Activated naive CD4-positive, alpha-beta T cell treated with anti-CD3 and anti-CD28 coated beads, Interleukin-2, amount 10 ng/mL, durations not matched to agents 7 days and 5 days (primary cell): ENCODE data around the gene NUDT3.
"Not testable (repeated sequence)": the region's sequence is repeated elsewhere in the genome, so short reads cannot be mapped to it uniquely, and the experiment has no call there.

Experiments
- CTCF ChIA-PET: fragments of 350-600 bp; sonication (Branson Sonifier 250); formaldehyde crosslinking; loops from one replicate; lab custom pipeline; 2021; ENCODE audit warnings: antibody characterized with exemption; lab: Charles Lee
- DNase-seq: peaks from one replicate; pipeline ENCODE4 v3.0.0-alpha.2; 2020
- H3K27ac Mint-ChIP-seq: one replicate; pipeline ENCODE4 v1.8.0; 2021; ENCODE audit warnings: mild to moderate bottlenecking, moderate library complexity, mixed read lengths
- H3K27me3 Mint-ChIP-seq: one replicate; pipeline ENCODE4 v1.8.0; 2021; ENCODE audit warnings: mild to moderate bottlenecking, mixed read lengths
- H3K36me3 Mint-ChIP-seq: one replicate; pipeline ENCODE4 v1.8.0; 2021; ENCODE audit warnings: mixed read lengths
- H3K4me1 Mint-ChIP-seq: one replicate; pipeline ENCODE4 v1.8.0; 2021; ENCODE audit warnings: mixed read lengths
- H3K4me3 Mint-ChIP-seq: one replicate; pipeline ENCODE4 v1.8.0; 2021; ENCODE audit warnings: mild to moderate bottlenecking, moderate library complexity, mixed read lengths
- H3K9me3 Mint-ChIP-seq: one replicate; pipeline ENCODE4 v1.8.0; 2021; ENCODE audit warnings: mixed read lengths

The NUDT3 gene

GRCh38 chr6:34388421-34388820, 4.0 kb downstream of the NUDT3 start:
- no peak for DNase-seq
- peaks cover 1% of the 10 kb centered on the region for H3K36me3 Mint-ChIP-seq
- H3K4me3 Mint-ChIP-seq: no peak overlapping the region
- H3K27me3 Mint-ChIP-seq: no peaks in the 10 kb centered on the region
- CTCF ChIA-PET: no interaction called here
- peaks cover 10% of the 10 kb centered on the region for H3K4me1 Mint-ChIP-seq
- H3K9me3 Mint-ChIP-seq: no peaks in the 10 kb centered on the region
- no peak overlapping the region for H3K27ac Mint-ChIP-seq

- Mint-ChIP-seq H3K27me3 (no peaks in the 10 kb centered on the region), H3K27ac (no peak overlapping the region), H3K36me3 (peaks cover 1% of the 10 kb centered on the region), H3K4me1 (peaks cover 2% of the 10 kb centered on the region), H3K9me3 (no peaks in the 10 kb centered on the region), H3K4me3 (no peak overlapping the region)
- CTCF ChIA-PET: no interaction called here
- DNase-seq: no peak
These were observed 5.9 kb downstream of the NUDT3 start for GRCh38 chr6:34386316-34387137.

- H3K27ac Mint-ChIP-seq: no peak overlapping the region
- H3K4me3 Mint-ChIP-seq: no peak overlapping the region
- CTCF ChIA-PET: no interaction called here
- H3K36me3 Mint-ChIP-seq: peaks cover 1% of the 10 kb centered on the region
- no peak for DNase-seq
- no peaks in the 10 kb centered on the region for H3K9me3 Mint-ChIP-seq
- peaks cover 2% of the 10 kb centered on the region for H3K4me1 Mint-ChIP-seq
- H3K27me3 Mint-ChIP-seq: no peaks in the 10 kb centered on the region
These were observed 6.7 kb downstream of the NUDT3 start for GRCh38 chr6:34385793-34386195.

- CTCF ChIA-PET: no interaction called here
- DNase-seq: no peak
- no peaks in the 10 kb centered on the region for H3K9me3 Mint-ChIP-seq
- H3K27ac Mint-ChIP-seq: no peak overlapping the region
- H3K4me3 Mint-ChIP-seq: no peak overlapping the region
- H3K4me1 Mint-ChIP-seq: peaks cover 2% of the 10 kb centered on the region
- H3K27me3 Mint-ChIP-seq: no peaks in the 10 kb centered on the region
- peaks cover 1% of the 10 kb centered on the region for H3K36me3 Mint-ChIP-seq
These were observed 7.9 kb downstream of the NUDT3 start for GRCh38 chr6:34384321-34385153.

GRCh38 chr6:34383656-34384320, 8.7 kb downstream of the NUDT3 start:
- H3K36me3 Mint-ChIP-seq: peaks cover 1% of the 10 kb centered on the region
- no peak overlapping the region for H3K27ac Mint-ChIP-seq
- CTCF ChIA-PET: no interaction called here

GRCh38 chr6:34383161-34383631, 9.3 kb downstream of the NUDT3 start:
- H3K4me3 Mint-ChIP-seq: no peak overlapping the region
- H3K4me1 Mint-ChIP-seq: peaks cover 2% of the 10 kb centered on the region
- CTCF ChIA-PET: no interaction called here
- no peaks in the 10 kb centered on the region for H3K27me3 Mint-ChIP-seq
- H3K36me3 Mint-ChIP-seq: peaks cover 1% of the 10 kb centered on the region
- no peak overlapping the region for H3K27ac Mint-ChIP-seq
- DNase-seq: no peak
- no peaks in the 10 kb centered on the region for H3K9me3 Mint-ChIP-seq

More at GRCh38 chr6:34383656-34384320, 8.7 kb downstream of the NUDT3 start:
- H3K4me1 Mint-ChIP-seq: peaks cover 2% of the 10 kb centered on the region
- no peak for DNase-seq
- H3K4me3 Mint-ChIP-seq: no peak overlapping the region
- H3K27me3 Mint-ChIP-seq: no peaks in the 10 kb centered on the region
- no peaks in the 10 kb centered on the region for H3K9me3 Mint-ChIP-seq

- no peaks in the 10 kb centered on the region for H3K27me3 Mint-ChIP-seq
- H3K27ac Mint-ChIP-seq: no peak overlapping the region
- no peak for DNase-seq
- H3K4me3 Mint-ChIP-seq: no peak overlapping the region
- CTCF ChIA-PET: no interaction called here
- no peaks in the 10 kb centered on the region for H3K9me3 Mint-ChIP-seq
- H3K4me1 Mint-ChIP-seq: no peaks in the 10 kb centered on the region
- peaks cover 1% of the 10 kb centered on the region for H3K36me3 Mint-ChIP-seq
These were observed 11.4 kb downstream of the NUDT3 start for GRCh38 chr6:34381081-34381480.

- CTCF ChIA-PET: no interaction called here
- no peak overlapping the region for H3K4me3 Mint-ChIP-seq
- H3K9me3 Mint-ChIP-seq: no peaks in the 10 kb centered on the region
- H3K27me3 Mint-ChIP-seq: no peaks in the 10 kb centered on the region
- H3K36me3 Mint-ChIP-seq: no peaks in the 10 kb centered on the region
- no peaks in the 10 kb centered on the region for H3K4me1 Mint-ChIP-seq
- no peak for DNase-seq
- no peak overlapping the region for H3K27ac Mint-ChIP-seq
These were observed 14.0 kb downstream of the NUDT3 start for GRCh38 chr6:34378470-34378869.

- Mint-ChIP-seq H3K9me3 (no peaks in the 10 kb centered on the region), H3K27me3 (no peaks in the 10 kb centered on the region), H3K27ac (no peak overlapping the region), H3K4me1 (no peaks in the 10 kb centered on the region), H3K36me3 (no peaks in the 10 kb centered on the region), H3K4me3 (no peak overlapping the region)
- no peak for DNase-seq
- CTCF ChIA-PET: no interaction called here
These were observed 14.5 kb downstream of the NUDT3 start for GRCh38 chr6:34377984-34378383.

- not testable (repeated sequence) for H3K9me3 Mint-ChIP-seq, H3K36me3 Mint-ChIP-seq, H3K4me3 Mint-ChIP-seq
These were observed 14.9 kb downstream of the NUDT3 start for GRCh38 chr6:34377571-34377970.

GRCh38 chr6:34375833-34376232, 16.6 kb downstream of the NUDT3 start:
- DNase-seq: no peak
- H3K4me1 Mint-ChIP-seq: no peaks in the 10 kb centered on the region
- peaks cover 3% of the 10 kb centered on the region for H3K36me3 Mint-ChIP-seq
- H3K9me3 Mint-ChIP-seq: no peaks in the 10 kb centered on the region
- H3K4me3 Mint-ChIP-seq: no peak overlapping the region
- H3K27ac Mint-ChIP-seq: no peak overlapping the region
- H3K27me3 Mint-ChIP-seq: no peaks in the 10 kb centered on the region
- CTCF ChIA-PET: interaction anchor here (0.7 kb wide), 1 partner anchor 38 kb away, joined by 3 read pairs; no protein-coding TSS in a partner anchor

More at GRCh38 chr6:34377571-34377970, 14.9 kb downstream of the NUDT3 start:
- H3K4me1 Mint-ChIP-seq, DNase-seq, CTCF ChIA-PET, H3K27me3 Mint-ChIP-seq, H3K27ac Mint-ChIP-seq: not testable (repeated sequence)

GRCh38 chr6:34374508-34374907, 18.0 kb downstream of the NUDT3 start:
- H3K27me3 Mint-ChIP-seq: no peaks in the 10 kb centered on the region
- CTCF ChIA-PET: no interaction called here
- H3K4me3 Mint-ChIP-seq: no peak overlapping the region
- H3K27ac Mint-ChIP-seq: no peak overlapping the region
- DNase-seq: no peak
- peaks cover 2% of the 10 kb centered on the region for H3K4me1 Mint-ChIP-seq
- H3K9me3 Mint-ChIP-seq: no peaks in the 10 kb centered on the region
- H3K36me3 Mint-ChIP-seq: peaks cover 3% of the 10 kb centered on the region

GRCh38 chr6:34374069-34374468, 18.4 kb downstream of the NUDT3 start:
- H3K36me3 Mint-ChIP-seq: peaks cover 3% of the 10 kb centered on the region
- H3K4me1 Mint-ChIP-seq: peaks cover 2% of the 10 kb centered on the region
- no peak overlapping the region for H3K4me3 Mint-ChIP-seq
- CTCF ChIA-PET: no interaction called here
- no peak for DNase-seq
- no peaks in the 10 kb centered on the region for H3K9me3 Mint-ChIP-seq
- H3K27me3 Mint-ChIP-seq: no peaks in the 10 kb centered on the region
- no peak overlapping the region for H3K27ac Mint-ChIP-seq

GRCh38 chr6:34373511-34373910, 19.0 kb downstream of the NUDT3 start:
- Mint-ChIP-seq H3K27ac (no peak overlapping the region), H3K4me3 (no peak overlapping the region), H3K36me3 (peaks cover 3% of the 10 kb centered on the region)

More at GRCh38 chr6:34373511-34373910, 19.0 kb downstream of the NUDT3 start:
- no peak for DNase-seq
- H3K9me3 Mint-ChIP-seq: no peaks in the 10 kb centered on the region
- peaks cover 2% of the 10 kb centered on the region for H3K4me1 Mint-ChIP-seq
- CTCF ChIA-PET: no interaction called here
- H3K27me3 Mint-ChIP-seq: no peaks in the 10 kb centered on the region
